ENCODE measurements around the gene ATP1B1.

DNA sequence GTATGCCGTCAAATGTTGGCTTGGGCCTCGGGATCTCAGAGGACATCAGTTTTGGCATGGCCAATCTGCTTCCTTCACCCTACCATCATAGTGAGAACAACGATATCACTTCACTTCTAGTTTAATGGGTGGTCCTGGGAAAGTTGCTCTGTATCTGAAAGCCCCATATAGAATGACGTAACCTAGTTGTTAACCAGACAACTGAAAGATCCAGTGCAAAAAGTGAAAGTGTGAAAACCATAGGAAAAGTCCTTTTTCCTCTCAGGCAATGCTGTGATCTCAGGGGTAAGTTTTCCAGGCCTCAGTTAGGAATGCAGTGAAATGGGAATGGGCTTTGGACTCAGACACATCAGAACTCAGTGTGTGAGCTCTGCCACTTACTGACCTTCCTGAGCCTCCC lies 18.6 kb upstream of the ATP1B1 start:
- TF ChIP-seq CTCF (IDR thresholded peaks at IDR 0.05) (no peak), POLR2A (IDR thresholded peaks at IDR 0.05) (no peak)
